ENCODE data around the gene PTTG1IP. TPM values are rescaled to one million over a fixed set of nuclear protein-coding genes. Genes with fewer than 3 reads are reported as not detected.

The PTTG1IP gene
- total and polyA plus RNA-seq, 2 donors, result 75.3 to 138 TPM

- no peaks in the 10 kb centered on the region for H3K9me3 ChIP-seq (ENCODE audit: control insufficient read depth in 2 of 2, insufficient read depth in 1 of 2, low read length in 1 of 2)
- H3K27me3 ChIP-seq (ENCODE audit: control insufficient read depth in 2 of 2, insufficient read depth in 1 of 2, low read length in 1 of 2), result no peaks in the 10 kb centered on the region
- no peak overlapping the region for H3K27ac ChIP-seq (ENCODE audit: low read depth in 1 of 2, low read length in 1 of 2)
- WGBS, result 80% methylated on average over 12 of the region's 12 CpGs
- peaks cover 9 to 22% of the 10 kb centered on the region in 2 donors for H3K36me3 ChIP-seq (ENCODE audit: control insufficient read depth in 2 of 2, insufficient read depth in 2 of 2, low read length in 1 of 2)
- peaks cover 20 to 22% of the 10 kb centered on the region in 2 donors for H3K4me1 ChIP-seq (ENCODE audit: control insufficient read depth in 2 of 2, insufficient read depth in 2 of 2, low read length in 2 of 2)
- peak in 2 of 9 donors; percentile 15 to 50 for DNase-seq (ENCODE audit: low read depth in 6 of 9, low spot score in 9 of 9)
- H3K4me3 ChIP-seq (ENCODE audit: low read length in 2 of 2), result no peak overlapping the region
These were observed 73.4 kb downstream of the PTTG1IP start for GRCh38 chr21:44800103-44800502.

- WGBS, result 93% methylated on average over 1 of the region's 1 CpG
- Histone ChIP-seq H3K27me3 (ENCODE audit: control insufficient read depth in 2 of 2, insufficient read depth in 1 of 2, low read length in 1 of 2) (no peaks in the 10 kb centered on the region), H3K4me1 (ENCODE audit: control insufficient read depth in 2 of 2, insufficient read depth in 2 of 2, low read length in 2 of 2) (peaks cover 20 to 22% of the 10 kb centered on the region in 2 donors), H3K27ac (ENCODE audit: low read depth in 1 of 2, low read length in 1 of 2) (no peak overlapping the region), H3K36me3 (ENCODE audit: control insufficient read depth in 2 of 2, insufficient read depth in 2 of 2, low read length in 1 of 2) (peaks cover 9 to 18% of the 10 kb centered on the region in 2 donors), H3K4me3 (ENCODE audit: low read length in 2 of 2) (no peak overlapping the region), H3K9me3 (ENCODE audit: control insufficient read depth in 2 of 2, insufficient read depth in 1 of 2, low read length in 1 of 2) (no peaks in the 10 kb centered on the region)
- no peak for DNase-seq (ENCODE audit: low read depth in 6 of 9, low spot score in 9 of 9)
These were observed 73.8 kb downstream of the PTTG1IP start for GRCh38 chr21:44799646-44800045.

Other genes with a start within 250 kb of the PTTG1IP start
- gene KRTAP10-9, start 246.6 kb downstream of the PTTG1IP start, total RNA-seq, result not detected
- not detected for gene KRTAP10-9, start 246.6 kb downstream of the PTTG1IP start, polyA plus RNA-seq
- not detected for gene KRTAP10-10, start 236.3 kb downstream of the PTTG1IP start, total RNA-seq
- not detected for gene KRTAP10-10, start 236.3 kb downstream of the PTTG1IP start, polyA plus RNA-seq
- gene KRTAP10-11, start 227.3 kb downstream of the PTTG1IP start, total RNA-seq, result not detected
- not detected for gene KRTAP10-11, start 227.3 kb downstream of the PTTG1IP start, polyA plus RNA-seq
- not detected for gene KRTAP12-4, start 219.0 kb downstream of the PTTG1IP start, total RNA-seq
- gene KRTAP12-4, start 219.0 kb downstream of the PTTG1IP start, polyA plus RNA-seq, result not detected
- not detected for gene KRTAP12-3, start 215.8 kb downstream of the PTTG1IP start, total RNA-seq
- gene KRTAP12-3, start 215.8 kb downstream of the PTTG1IP start, polyA plus RNA-seq, result not detected
- gene KRTAP12-2, start 206.8 kb downstream of the PTTG1IP start, total RNA-seq, result not detected
- not detected for gene KRTAP12-2, start 206.8 kb downstream of the PTTG1IP start, polyA plus RNA-seq
- gene KRTAP12-1, start 191.5 kb downstream of the PTTG1IP start, total RNA-seq, result not detected
- not detected for gene KRTAP12-1, start 191.5 kb downstream of the PTTG1IP start, polyA plus RNA-seq
- gene KRTAP10-12, start 176.5 kb downstream of the PTTG1IP start, total RNA-seq, result not detected
- gene KRTAP10-12, start 176.5 kb downstream of the PTTG1IP start, polyA plus RNA-seq, result not detected
- 0.38 TPM for gene TSPEAR, start 162.1 kb downstream of the PTTG1IP start, total RNA-seq
- gene TSPEAR, start 162.1 kb downstream of the PTTG1IP start, polyA plus RNA-seq, result 0.07 TPM
- gene UBE2G2, start 71.9 kb downstream of the PTTG1IP start, total RNA-seq, result 32.8 TPM
- gene UBE2G2, start 71.9 kb downstream of the PTTG1IP start, polyA plus RNA-seq, result 67.6 TPM
- 63.7 TPM for gene SUMO3, start 55.6 kb downstream of the PTTG1IP start, total RNA-seq
- gene SUMO3, start 55.6 kb downstream of the PTTG1IP start, polyA plus RNA-seq, result 49.6 TPM
- gene ITGB2, start 47.2 kb upstream of the PTTG1IP start, total RNA-seq, result 134 TPM
- gene ITGB2, start 47.2 kb upstream of the PTTG1IP start, polyA plus RNA-seq, result 104 TPM
- gene SLX9, start 66.3 kb upstream of the PTTG1IP start, total RNA-seq, result 29.0 TPM
- 28.4 TPM for gene SLX9, start 66.3 kb upstream of the PTTG1IP start, polyA plus RNA-seq
- 11.9 TPM for gene ADARB1, start 200.9 kb upstream of the PTTG1IP start, total RNA-seq
- gene ADARB1, start 200.9 kb upstream of the PTTG1IP start, polyA plus RNA-seq, result 14.6 TPM